OCI-LY1 (cell line): ENCODE results near the gene TRPM5.

ENCODE experiments used
- H2AFZ ChIP-seq: fragments of 200-600 bp; sonication (generic), shearing (Covaris generic); 2 replicates; pipeline ENCODE4 v1.6.0; 2014; ENCODE audit warnings: antibody characterized with exemption, mild to moderate bottlenecking, low read length
- H3F3A ChIP-seq: fragments of 200-600 bp; sonication (generic), shearing (Covaris generic); 2 replicates; pipeline ENCODE4 v1.6.0; 2014; ENCODE audit warnings: mild to moderate bottlenecking, antibody characterized with exemption, low read length, moderate library complexity; ENCODE audit not compliant: insufficient read depth
- H3K27ac ChIP-seq: fragments of 200-600 bp; sonication (generic); 2 replicates; pipeline ENCODE4 v1.5.1; 2014; ENCODE audit warnings: low read length, mixed run types, mild to moderate bottlenecking, low read depth; ENCODE audit not compliant: poor library complexity, severe bottlenecking
- H3K27me3 ChIP-seq: fragments of 200-600 bp; sonication (generic); 2 replicates; pipeline ENCODE4 v1.6.0; 2014; ENCODE audit warnings: antibody characterized with exemption, mild to moderate bottlenecking, low read length, moderate library complexity; ENCODE audit not compliant: insufficient read depth
- H3K36me3 ChIP-seq: fragments of 200-600 bp; sonication (generic); 2 replicates; pipeline ENCODE4 v1.6.1; 2014; ENCODE audit warnings: mild to moderate bottlenecking, antibody characterized with exemption, low read length, moderate library complexity, mixed read lengths; ENCODE audit not compliant: insufficient read depth
- H3K4me1 ChIP-seq: fragments of 200-600 bp; sonication (generic); 2 replicates; pipeline ENCODE4 v1.5.1; 2014; ENCODE audit warnings: mild to moderate bottlenecking, low read length, moderate library complexity; ENCODE audit not compliant: insufficient read depth, severe bottlenecking
- H3K4me2 ChIP-seq: fragments of 200-600 bp; sonication (generic), shearing (Covaris generic); 2 replicates; pipeline ENCODE4 v1.6.1; 2014; ENCODE audit warnings: low read length
- H3K4me3 ChIP-seq: fragments of 200-600 bp; sonication (generic); 2 replicates; pipeline ENCODE4 v1.5.1; 2014; ENCODE audit warnings: low read length, low read depth, mild to moderate bottlenecking, mixed read lengths; ENCODE audit not compliant: poor library complexity, severe bottlenecking
- H3K79me2 ChIP-seq: fragments of 200-600 bp; shearing (Covaris generic); 2 replicates; pipeline ENCODE4 v1.6.1; 2016; ENCODE audit warnings: mixed run types, low read length, mixed read lengths; ENCODE audit not compliant: insufficient read depth
- H3K9ac ChIP-seq: fragments of 200-600 bp; sonication (generic), shearing (Covaris generic); 2 replicates; pipeline ENCODE4 v1.6.1; 2014; ENCODE audit warnings: mild to moderate bottlenecking, low read length, mixed read lengths
- H3K9me2 ChIP-seq: fragments of 200-600 bp; sonication (generic), shearing (Covaris generic); 2 replicates; pipeline ENCODE4 v1.6.1; 2014; ENCODE audit warnings: low read depth, mild to moderate bottlenecking, low read length, mixed read lengths
- H3K9me3 ChIP-seq: fragments of 200-600 bp; shearing (Covaris generic); 2 replicates; pipeline ENCODE4 v1.6.1; 2014; ENCODE audit warnings: low read length, mixed read lengths
- H4K20me1 ChIP-seq: fragments of 200-600 bp; sonication (generic), shearing (Covaris generic); 2 replicates; pipeline ENCODE4 v1.6.0; 2016; ENCODE audit warnings: mild to moderate bottlenecking, low read length; ENCODE audit not compliant: insufficient read depth
- CTCF ChIP-seq: fragments of 200-600 bp; sonication (generic), shearing (Covaris generic); IDR thresholded peaks from 2 replicates; pipeline ENCODE4 v1.5.1; 2017; ENCODE audit warnings: mild to moderate bottlenecking, antibody characterized with exemption, low read length, moderate library complexity, mixed read lengths
- EZH2 ChIP-seq: fragments of 200-600 bp; sonication (generic), shearing (Covaris generic); IDR thresholded peaks from 2 replicates; pipeline ENCODE4 v1.8.0; 2017; ENCODE audit warnings: borderline replicate concordance, mixed run types, mild to moderate bottlenecking, antibody characterized with exemption, low read length, moderate library complexity, mixed read lengths

TRPM5 gene

GRCh38 chr11:2436521-2437031 lies 7.7 kb downstream of the TRPM5 start:
- no peaks in the 10 kb centered on the region for H3F3A ChIP-seq
- H4K20me1 ChIP-seq, result no peaks in the 10 kb centered on the region
- H3K9me3 ChIP-seq, result no peaks in the 10 kb centered on the region
- no peaks in the 10 kb centered on the region for H3K4me1 ChIP-seq
- H3K27ac ChIP-seq, result no peak overlapping the region
- H3K9ac ChIP-seq, result no peak overlapping the region
- no peaks in the 10 kb centered on the region for H3K27me3 ChIP-seq
- H3K79me2 ChIP-seq, result no peaks in the 10 kb centered on the region
- H3K9me2 ChIP-seq, result no peaks in the 10 kb centered on the region
- TF ChIP-seq CTCF, result no peak
- TF ChIP-seq EZH2, result no peak
- H3K4me2 ChIP-seq, result no peak overlapping the region
- no peak overlapping the region for H2AFZ ChIP-seq
- no peaks in the 10 kb centered on the region for H3K36me3 ChIP-seq
- no peak overlapping the region for H3K4me3 ChIP-seq

- H3K36me3 ChIP-seq, result no peaks in the 10 kb centered on the region
- H3F3A ChIP-seq, result no peaks in the 10 kb centered on the region
- no peaks in the 10 kb centered on the region for H3K79me2 ChIP-seq
- no peak overlapping the region for H3K9ac ChIP-seq
- no peak overlapping the region for H3K4me3 ChIP-seq
- no peaks in the 10 kb centered on the region for H3K9me3 ChIP-seq
- H3K4me2 ChIP-seq, result no peak overlapping the region
- no peak overlapping the region for H2AFZ ChIP-seq
- no peaks in the 10 kb centered on the region for H3K9me2 ChIP-seq
- H3K4me1 ChIP-seq, result no peaks in the 10 kb centered on the region
- H3K27me3 ChIP-seq, result no peaks in the 10 kb centered on the region
- H4K20me1 ChIP-seq, result no peaks in the 10 kb centered on the region
- H3K27ac ChIP-seq, result no peak overlapping the region
- no peak for TF ChIP-seq CTCF
- no peak for TF ChIP-seq EZH2
These were observed 8.2 kb downstream of the TRPM5 start for GRCh38 chr11:2436013-2436520.

- Histone ChIP-seq H3K27me3 (no peaks in the 10 kb centered on the region), H3K79me2 (no peaks in the 10 kb centered on the region), H3K4me1 (no peaks in the 10 kb centered on the region), H3K9me2 (no peaks in the 10 kb centered on the region), H2AFZ (no peak overlapping the region), H3K9ac (no peak overlapping the region), H3K4me2 (no peak overlapping the region), H3K36me3 (no peaks in the 10 kb centered on the region), H3K27ac (no peak overlapping the region), H3K9me3 (no peaks in the 10 kb centered on the region), H3K4me3 (no peak overlapping the region), H3F3A (no peaks in the 10 kb centered on the region), H4K20me1 (no peaks in the 10 kb centered on the region)
- no peak for TF ChIP-seq EZH2
- no peak for TF ChIP-seq CTCF
These were observed 8.9 kb downstream of the TRPM5 start for GRCh38 chr11:2435288-2436012.
